Nephron (organoid): Measurements from ENCODE around the gene C7.
A peak's percentile ranks its signal among the peaks of the same experiment; 100 is the strongest.

Source experiments
- H3K27ac Mint-ChIP-seq, 3 experiments: 2 replicates each; pipeline ENCODE4 v1.8.0; 2020; ENCODE audit warnings: mixed read lengths in 3 of 3, mild to moderate bottlenecking in 2 of 3, moderate library complexity in 1 of 3
- H3K27me3 Mint-ChIP-seq: 2 replicates; pipeline ENCODE4 v1.8.0; 2021; ENCODE audit warnings: low read depth, mild to moderate bottlenecking, moderate library complexity, mixed read lengths
- H3K36me3 Mint-ChIP-seq: 2 replicates; pipeline ENCODE4 v1.8.0; 2020; ENCODE audit warnings: low read depth, mixed read lengths
- H3K4me1 Mint-ChIP-seq: 2 replicates; pipeline ENCODE4 v1.8.0; 2020; ENCODE audit warnings: mixed read lengths
- H3K4me3 Mint-ChIP-seq, 3 experiments: 2 replicates each; pipeline ENCODE4 v1.8.0; 2020; ENCODE audit warnings: mild to moderate bottlenecking in 3 of 3, mixed read lengths in 3 of 3, moderate library complexity in 2 of 3
- H3K9me3 Mint-ChIP-seq: 2 replicates; pipeline ENCODE4 v1.8.0; 2020; ENCODE audit warnings: mixed read lengths
- TF ChIP-seq, protein P1 (sequence below), 3 experiments: fragments of 200-600 bp; sonication (generic); IDR thresholded peaks; one replicate each; pipeline ENCODE4 v1.5.0; 2021; ENCODE audit warnings: antibody characterized with exemption in 3 of 3; ENCODE audit not compliant: unreplicated experiment in 3 of 3

Gene C7

DNA sequence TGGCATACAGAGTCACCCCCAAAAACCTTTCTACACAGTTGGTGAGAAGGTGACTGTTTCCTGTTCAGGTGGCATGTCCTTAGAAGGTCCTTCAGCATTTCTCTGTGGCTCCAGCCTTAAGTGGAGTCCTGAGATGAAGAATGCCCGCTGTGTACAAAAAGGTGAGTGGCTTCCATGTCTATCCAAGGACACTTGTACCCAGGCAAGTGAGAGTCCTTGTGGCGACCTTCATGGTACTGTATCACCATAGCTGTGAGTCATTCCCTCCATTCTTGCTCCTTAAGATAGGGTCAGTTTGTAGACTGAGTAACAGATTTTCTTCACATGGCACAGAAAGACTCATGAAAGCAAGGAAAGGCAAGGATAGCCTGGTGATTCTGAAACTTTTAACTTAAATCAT lies 63.1 kb downstream of the C7 start:
- H3K4me1 Mint-ChIP-seq: peaks cover 6% of the 10 kb centered on the region
- no peak overlapping the region for H3K27ac Mint-ChIP-seq
- H3K9me3 Mint-ChIP-seq: no peaks in the 10 kb centered on the region
- H3K27me3 Mint-ChIP-seq: no peaks in the 10 kb centered on the region
- H3K36me3 Mint-ChIP-seq: peaks cover 5% of the 10 kb centered on the region
- no peak overlapping the region for H3K4me3 Mint-ChIP-seq
- TF ChIP-seq, protein P1, sequence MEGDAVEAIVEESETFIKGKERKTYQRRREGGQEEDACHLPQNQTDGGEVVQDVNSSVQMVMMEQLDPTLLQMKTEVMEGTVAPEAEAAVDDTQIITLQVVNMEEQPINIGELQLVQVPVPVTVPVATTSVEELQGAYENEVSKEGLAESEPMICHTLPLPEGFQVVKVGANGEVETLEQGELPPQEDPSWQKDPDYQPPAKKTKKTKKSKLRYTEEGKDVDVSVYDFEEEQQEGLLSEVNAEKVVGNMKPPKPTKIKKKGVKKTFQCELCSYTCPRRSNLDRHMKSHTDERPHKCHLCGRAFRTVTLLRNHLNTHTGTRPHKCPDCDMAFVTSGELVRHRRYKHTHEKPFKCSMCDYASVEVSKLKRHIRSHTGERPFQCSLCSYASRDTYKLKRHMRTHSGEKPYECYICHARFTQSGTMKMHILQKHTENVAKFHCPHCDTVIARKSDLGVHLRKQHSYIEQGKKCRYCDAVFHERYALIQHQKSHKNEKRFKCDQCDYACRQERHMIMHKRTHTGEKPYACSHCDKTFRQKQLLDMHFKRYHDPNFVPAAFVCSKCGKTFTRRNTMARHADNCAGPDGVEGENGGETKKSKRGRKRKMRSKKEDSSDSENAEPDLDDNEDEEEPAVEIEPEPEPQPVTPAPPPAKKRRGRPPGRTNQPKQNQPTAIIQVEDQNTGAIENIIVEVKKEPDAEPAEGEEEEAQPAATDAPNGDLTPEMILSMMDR (IDR thresholded peaks at IDR 0.05; ENCODE audit: unreplicated experiment in 3 of 3): no peak

DNA sequence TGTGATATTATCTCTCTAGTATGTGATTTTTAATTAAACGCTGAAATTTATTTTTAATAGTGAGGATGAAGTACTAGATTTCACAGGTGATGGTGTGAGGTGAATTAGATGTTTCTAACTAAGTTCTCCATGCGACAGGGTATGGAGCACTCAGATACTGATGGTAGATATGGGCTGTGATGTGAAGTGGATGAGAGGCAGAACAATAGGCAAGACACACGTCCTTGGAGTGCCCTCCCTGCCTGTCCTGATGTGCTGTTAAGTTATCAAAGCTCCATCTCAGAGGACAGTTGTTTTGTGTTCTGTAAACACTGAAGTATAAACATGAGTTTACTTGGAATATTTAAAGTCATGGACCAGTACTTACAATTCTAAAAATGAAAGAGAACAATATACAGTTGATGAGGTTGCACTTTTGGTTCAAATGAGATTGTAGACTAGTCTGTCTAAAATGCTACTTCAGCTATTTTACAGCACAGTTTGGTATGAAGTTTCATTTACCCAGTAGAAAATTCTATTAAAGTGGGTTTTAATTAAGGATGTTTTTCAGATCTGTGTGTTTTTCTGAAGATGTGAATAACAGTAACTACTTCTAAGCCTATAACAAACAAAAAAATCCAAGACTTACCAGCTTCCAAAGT lies 64.2 kb downstream of the C7 start:
- no peak overlapping the region for H3K27ac Mint-ChIP-seq
- no peaks in the 10 kb centered on the region for H3K9me3 Mint-ChIP-seq
- no peak overlapping the region for H3K4me3 Mint-ChIP-seq
- no peaks in the 10 kb centered on the region for H3K27me3 Mint-ChIP-seq
- peaks cover 6% of the 10 kb centered on the region for H3K4me1 Mint-ChIP-seq
- TF ChIP-seq, protein P1 (IDR thresholded peaks at IDR 0.05; ENCODE audit: unreplicated experiment in 3 of 3): no peak
- peaks cover 5% of the 10 kb centered on the region for H3K36me3 Mint-ChIP-seq

DNA sequence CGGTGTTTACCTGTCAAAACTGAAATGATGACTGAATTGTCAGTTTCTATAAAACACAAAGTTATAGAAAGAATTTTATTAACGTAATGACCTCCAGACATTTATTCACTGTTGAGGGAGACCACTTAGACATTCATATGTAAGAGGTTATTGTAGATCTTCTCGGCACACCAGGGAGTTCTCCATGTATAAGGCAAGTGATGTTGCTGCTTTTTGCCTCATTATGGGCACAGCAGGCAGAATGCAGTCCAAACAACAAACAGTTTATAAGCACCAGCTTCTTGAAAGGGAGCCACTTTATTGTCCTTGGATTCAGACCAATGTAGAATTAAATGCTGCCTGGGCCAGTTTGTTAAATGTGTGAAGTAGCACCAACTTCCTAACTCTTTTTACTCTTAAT lies 66.7 kb downstream of the C7 start:
- Mint-ChIP-seq H3K9me3 (no peaks in the 10 kb centered on the region), H3K4me1 (peaks cover 6% of the 10 kb centered on the region), H3K4me3 (no peak overlapping the region), H3K36me3 (peaks cover 9% of the 10 kb centered on the region), H3K27ac (peak overlapping the region in 1 of 3 experiments; percentile 2), H3K27me3 (no peaks in the 10 kb centered on the region)
- TF ChIP-seq, protein P1 (IDR thresholded peaks at IDR 0.05; ENCODE audit: unreplicated experiment in 3 of 3): no peak

DNA sequence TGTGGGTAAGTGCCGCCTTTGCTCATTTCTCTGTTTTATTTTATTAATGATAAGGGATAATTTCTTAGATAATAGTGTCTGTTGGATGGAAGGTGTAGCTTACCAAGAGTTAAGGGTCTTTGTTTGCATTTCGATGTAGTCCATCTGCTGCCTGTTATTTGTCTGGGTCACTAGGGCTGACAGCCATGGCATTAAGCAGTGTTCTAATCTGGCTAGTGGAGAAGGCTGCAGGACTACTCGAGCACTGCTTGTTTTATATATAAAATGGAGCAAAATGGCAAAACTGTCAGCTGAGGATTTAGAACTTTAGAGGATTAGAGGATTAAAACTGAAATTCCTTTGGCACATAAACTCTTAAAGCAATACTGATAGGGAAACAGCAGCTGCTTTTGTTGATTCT lies 67.5 kb downstream of the C7 start:
- no peaks in the 10 kb centered on the region for H3K9me3 Mint-ChIP-seq
- H3K27ac Mint-ChIP-seq: peak overlapping the region in 2 of 3 experiments; percentile 16 to 30
- peaks cover 6% of the 10 kb centered on the region for H3K4me1 Mint-ChIP-seq

DNA sequence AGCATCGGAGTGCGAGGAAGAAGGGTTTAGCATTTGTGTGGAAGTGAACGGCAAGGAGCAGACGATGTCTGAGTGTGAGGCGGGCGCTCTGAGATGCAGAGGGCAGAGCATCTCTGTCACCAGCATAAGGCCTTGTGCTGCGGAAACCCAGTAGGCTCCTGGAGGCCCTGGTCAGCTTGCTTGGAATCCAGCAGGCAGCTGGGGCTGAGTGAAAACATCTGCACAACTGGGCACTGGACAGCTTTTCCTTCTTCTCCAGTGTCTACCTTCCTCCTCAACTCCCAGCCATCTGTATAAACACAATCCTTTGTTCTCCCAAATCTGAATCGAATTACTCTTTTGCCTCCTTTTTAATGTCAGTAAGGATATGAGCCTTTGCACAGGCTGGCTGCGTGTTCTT lies 72.1 kb downstream of the C7 start:
- H3K36me3 Mint-ChIP-seq: peaks cover 17% of the 10 kb centered on the region

More for the DNA sequence above, 67.5 kb downstream of the C7 start:
- no peak overlapping the region for H3K4me3 Mint-ChIP-seq
- peaks cover 12% of the 10 kb centered on the region for H3K36me3 Mint-ChIP-seq
- no peaks in the 10 kb centered on the region for H3K27me3 Mint-ChIP-seq
- TF ChIP-seq, protein P1 (IDR thresholded peaks at IDR 0.05; ENCODE audit: unreplicated experiment in 3 of 3): no peak

More for the DNA sequence above, 72.1 kb downstream of the C7 start:
- Mint-ChIP-seq H3K27me3 (no peaks in the 10 kb centered on the region), H3K27ac (no peak overlapping the region), H3K9me3 (no peaks in the 10 kb centered on the region), H3K4me3 (no peak overlapping the region), H3K4me1 (peaks cover 6% of the 10 kb centered on the region)
- TF ChIP-seq, protein P1 (IDR thresholded peaks at IDR 0.05; ENCODE audit: unreplicated experiment in 3 of 3): no peak
